GM20431 (cell line): ENCODE results near the gene DNASE1.

Experiments used
- in situ Hi-C: fragments of 300-500 bp; cut with MseI, MboI; formaldehyde crosslinking; loops from one replicate; pipeline ENCODE4 v1.15.0; 2020; ENCODE audit warnings: low sequenced_read_pairs; ENCODE audit not compliant: unreplicated experiment

The DNASE1 gene

GRCh38 chr16:3690980-3691720 is 36.7 kb downstream of the DNASE1 start:
- in situ Hi-C loops = loop anchor here (25.0 kb wide), 1 partner anchor 196 kb away; the partner anchor contains the start of gene CREBBP

- in situ Hi-C loops = loop anchor here (25.0 kb wide), 1 partner anchor 196 kb away; the partner anchor contains the start of gene CREBBP
Measured at GRCh38 chr16:3691761-3692160, 37.3 kb downstream of the DNASE1 start.

- in situ Hi-C loops = loop anchor here (25.0 kb wide), 1 partner anchor 193 kb away; the partner anchor contains the start of gene CREBBP
Measured at GRCh38 chr16:3694051-3694450, 39.6 kb downstream of the DNASE1 start.

- in situ Hi-C loops = loop anchor here (25.0 kb wide), 1 partner anchor 192 kb away; the partner anchor contains the start of gene CREBBP
Measured at GRCh38 chr16:3695610-3696369, 41.3 kb downstream of the DNASE1 start.

GRCh38 chr16:3696425-3697218 is 42.1 kb downstream of the DNASE1 start:
- in situ Hi-C loops = loop anchor here (25.0 kb wide), 1 partner anchor 191 kb away; the partner anchor contains the start of gene CREBBP

GRCh38 chr16:3698941-3699340 is 44.5 kb downstream of the DNASE1 start:
- in situ Hi-C loops = loop anchor here (25.0 kb wide), 1 partner anchor 188 kb away; the partner anchor contains the start of gene CREBBP

GRCh38 chr16:3701531-3701930 is 47.0 kb downstream of the DNASE1 start:
- in situ Hi-C loops = no loop called here

GRCh38 chr16:3702082-3702481 is 47.6 kb downstream of the DNASE1 start:
- in situ Hi-C loops = no loop called here

GRCh38 chr16:3706253-3707012 is 51.9 kb downstream of the DNASE1 start:
- in situ Hi-C loops = no loop called here
